NT2/D1 (cell line): Measurements from ENCODE around the gene SLC9A8.

ENCODE experiments used
- DNase-seq: peaks from one replicate; pipeline ENCODE4 v3.0.0-alpha.2; 2011; ENCODE audit warnings: low read depth, low spot score
- H3K27me3 ChIP-seq: 2 replicates; pipeline ENCODE4 v1.6.0; 2011; ENCODE audit warnings: mild to moderate bottlenecking; ENCODE audit not compliant: insufficient read length, insufficient read depth
- H3K36me3 ChIP-seq: 2 replicates; pipeline ENCODE4 v1.6.1; 2011; ENCODE audit warnings: mild to moderate bottlenecking, low read length, mixed read lengths; ENCODE audit not compliant: insufficient read depth, insufficient read length
- H3K4me1 ChIP-seq: 2 replicates; pipeline ENCODE4 v1.5.1; 2011; ENCODE audit not compliant: insufficient read depth, insufficient read length
- H3K4me3 ChIP-seq: 2 replicates; pipeline ENCODE4 v1.5.1; 2011; ENCODE audit warnings: low read depth; ENCODE audit not compliant: insufficient read length
- H3K9ac ChIP-seq: 2 replicates; pipeline ENCODE4 v1.6.0; 2011; ENCODE audit warnings: low read depth; ENCODE audit not compliant: insufficient read length
- H3K9me3 ChIP-seq: 2 replicates; pipeline ENCODE4 v1.5.1; 2011; ENCODE audit warnings: mild to moderate bottlenecking, low read length; ENCODE audit not compliant: insufficient read depth
- SUZ12 ChIP-seq: IDR thresholded peaks from 2 replicates; pipeline ENCODE4 v1.6.1; 2011; ENCODE audit not compliant: insufficient read length, insufficient read depth; ENCODE audit errors: extremely low read depth
- YY1 ChIP-seq: IDR thresholded peaks from 2 replicates; pipeline ENCODE4 v1.6.1; 2011; ENCODE audit not compliant: insufficient read length, insufficient read depth
- ZNF274 ChIP-seq: IDR thresholded peaks from 2 replicates; pipeline ENCODE4 v1.6.1; 2011; ENCODE audit warnings: mild to moderate bottlenecking, low read depth, low read length

The SLC9A8 gene

DNA sequence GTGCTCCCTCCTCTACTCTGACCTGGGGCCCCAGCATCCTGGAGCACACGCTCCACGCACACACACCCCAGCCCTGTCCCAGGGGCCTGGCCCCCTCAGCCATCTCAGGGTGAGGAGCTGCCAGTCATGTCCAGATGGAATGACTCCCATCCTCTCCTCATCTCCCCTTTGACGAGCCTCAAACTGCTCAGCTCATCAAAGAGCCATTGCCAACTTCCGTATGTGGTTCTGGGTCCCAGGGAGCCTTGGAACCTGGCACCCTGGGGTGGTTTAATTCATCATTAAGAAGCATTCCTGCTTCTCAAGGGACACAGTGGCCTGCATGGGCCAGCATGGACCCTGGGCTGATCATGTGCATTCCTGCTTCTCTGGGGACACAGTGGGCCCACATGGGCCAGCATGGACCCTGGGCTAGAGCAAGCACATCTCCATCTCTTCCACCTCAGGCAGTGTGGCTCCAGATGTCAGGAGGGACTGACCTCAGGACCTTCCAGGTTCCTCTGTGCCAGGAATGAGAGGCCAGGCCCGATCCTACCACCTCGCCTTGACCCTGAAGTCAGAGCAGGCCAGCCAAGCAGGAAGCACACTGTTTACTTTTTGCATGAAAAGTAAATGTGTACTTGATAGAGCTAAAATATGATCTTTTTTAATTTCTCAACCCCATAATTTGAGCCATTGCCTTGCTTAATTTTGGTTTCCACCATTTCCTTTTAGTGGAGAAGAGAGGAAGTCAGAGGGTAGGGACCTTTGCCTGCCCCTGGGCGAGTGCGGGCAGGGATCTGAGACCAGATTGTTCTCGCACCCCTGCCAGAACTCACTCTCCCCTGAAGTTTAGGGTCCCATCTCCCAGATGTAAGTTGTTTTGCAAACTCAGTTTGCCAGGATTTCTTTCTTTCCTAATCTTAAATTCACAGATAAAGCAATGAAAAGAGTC lies 76.6 kb downstream of the SLC9A8 start:
- no peak for DNase-seq
- no peak overlapping the region for H3K4me3 ChIP-seq
- TF ChIP-seq ZNF274 (no peak), YY1 (no peak), SUZ12 (no peak)
- H3K9me3 ChIP-seq = no peaks in the 10 kb centered on the region
- peaks cover 50% of the 10 kb centered on the region for H3K4me1 ChIP-seq
- H3K36me3 ChIP-seq = peaks cover 31% of the 10 kb centered on the region
- H3K9ac ChIP-seq = no peak overlapping the region
- no peaks in the 10 kb centered on the region for H3K27me3 ChIP-seq

GRCh38 chr20:49889935-49890333 lies 77.3 kb downstream of the SLC9A8 start:
- no peaks in the 10 kb centered on the region for H3K9me3 ChIP-seq
- H3K27me3 ChIP-seq = no peaks in the 10 kb centered on the region
- TF ChIP-seq SUZ12 (no peak), ZNF274 (no peak), YY1 (no peak)
- DNase-seq = no peak
- no peak overlapping the region for H3K4me3 ChIP-seq
- H3K9ac ChIP-seq = no peak overlapping the region
- H3K36me3 ChIP-seq = peaks cover 26% of the 10 kb centered on the region
- peaks cover 50% of the 10 kb centered on the region for H3K4me1 ChIP-seq

GRCh38 chr20:49890471-49891361 lies 78.1 kb downstream of the SLC9A8 start:
- H3K4me1 ChIP-seq = peaks cover 50% of the 10 kb centered on the region
- peak overlapping the region; percentile 63 for H3K9ac ChIP-seq
- H3K9me3 ChIP-seq = no peaks in the 10 kb centered on the region
- H3K27me3 ChIP-seq = no peaks in the 10 kb centered on the region
- H3K36me3 ChIP-seq = peaks cover 18% of the 10 kb centered on the region
- no peak for DNase-seq
- H3K4me3 ChIP-seq = no peak overlapping the region
- TF ChIP-seq ZNF274 = no peak
- TF ChIP-seq YY1 = no peak
- TF ChIP-seq SUZ12 = no peak

DNA sequence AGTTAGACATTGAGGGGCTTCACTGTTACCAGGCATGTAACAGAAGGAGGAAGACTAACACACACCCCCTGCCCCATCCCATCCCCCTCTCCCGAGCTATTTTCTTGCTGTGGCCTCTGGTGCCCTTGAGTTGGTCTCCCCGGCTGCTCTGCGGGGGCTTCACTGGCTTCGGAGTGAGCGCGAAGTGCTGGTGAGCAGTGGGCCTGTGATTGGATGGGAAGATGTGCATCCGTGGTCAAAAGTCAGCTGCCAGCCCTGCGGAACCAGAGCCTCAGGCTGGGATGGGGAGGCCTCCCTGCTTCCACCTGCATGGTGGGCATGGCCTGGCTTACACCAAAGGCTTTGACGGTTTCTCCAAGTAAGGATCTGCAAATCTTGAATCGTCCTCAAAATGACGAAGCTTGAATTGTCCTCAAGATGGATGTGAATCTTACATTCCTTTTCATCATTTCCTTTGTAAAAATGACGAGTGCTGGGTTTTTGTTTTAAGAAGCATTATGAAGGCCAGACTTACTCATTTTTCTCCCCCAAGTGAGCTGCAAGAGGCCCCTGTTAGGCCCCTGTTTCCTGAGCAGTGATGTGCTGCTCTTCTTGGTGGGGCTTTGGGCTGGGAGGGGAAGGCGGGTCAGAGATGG lies 79.0 kb downstream of the SLC9A8 start:
- TF ChIP-seq ZNF274 = no peak
- TF ChIP-seq YY1 = no peak
- TF ChIP-seq SUZ12 = no peak
- Histone ChIP-seq H3K4me3 (no peak overlapping the region), H3K9me3 (no peaks in the 10 kb centered on the region), H3K27me3 (no peaks in the 10 kb centered on the region), H3K36me3 (peaks cover 17% of the 10 kb centered on the region), H3K4me1 (peaks cover 50% of the 10 kb centered on the region), H3K9ac (peak overlapping the region; percentile 45)
- DNase-seq = no peak

GRCh38 chr20:49892260-49892659 lies 79.6 kb downstream of the SLC9A8 start:
- peak overlapping the region; percentile 12 for H3K9ac ChIP-seq
- TF ChIP-seq YY1 (no peak), ZNF274 (no peak), SUZ12 (no peak)
- no peak for DNase-seq
- no peaks in the 10 kb centered on the region for H3K27me3 ChIP-seq
- H3K36me3 ChIP-seq = peaks cover 14% of the 10 kb centered on the region
- H3K4me3 ChIP-seq = no peak overlapping the region
- no peaks in the 10 kb centered on the region for H3K9me3 ChIP-seq
- H3K4me1 ChIP-seq = peaks cover 45% of the 10 kb centered on the region

GRCh38 chr20:49892817-49893216 lies 80.2 kb downstream of the SLC9A8 start:
- no peak for DNase-seq
- H3K4me1 ChIP-seq = peaks cover 40% of the 10 kb centered on the region

More at GRCh38 chr20:49892817-49893216, 80.2 kb downstream of the SLC9A8 start:
- Histone ChIP-seq H3K9me3 (no peaks in the 10 kb centered on the region), H3K9ac (no peak overlapping the region), H3K36me3 (peaks cover 14% of the 10 kb centered on the region), H3K4me3 (no peak overlapping the region), H3K27me3 (no peaks in the 10 kb centered on the region)
- no peak for TF ChIP-seq YY1
- no peak for TF ChIP-seq ZNF274
- no peak for TF ChIP-seq SUZ12
